Ishikawa (cell line): ENCODE results near the gene FAM20C.

ENCODE experiments used
- CEBPB ChIP-seq: IDR thresholded peaks from 2 replicates; pipeline ENCODE4 v1.6.1; 2012
- CREB1 ChIP-seq: IDR thresholded peaks from 2 replicates; pipeline ENCODE4 v1.6.1; 2012; ENCODE audit warnings: low read depth
- EGR1 ChIP-seq: IDR thresholded peaks from 2 replicates; pipeline ENCODE4 v1.6.1; 2012
- EP300 ChIP-seq: IDR thresholded peaks from 2 replicates; pipeline ENCODE4 v1.6.1; 2012; ENCODE audit warnings: borderline replicate concordance
- FOXM1 ChIP-seq: IDR thresholded peaks from 2 replicates; pipeline ENCODE4 v1.6.1; 2012; ENCODE audit warnings: low read depth, borderline replicate concordance
- NFIC ChIP-seq: IDR thresholded peaks from 2 replicates; pipeline ENCODE4 v1.6.1; 2012
- RAD21 ChIP-seq: IDR thresholded peaks from 2 replicates; pipeline ENCODE4 v1.6.1; 2012; ENCODE audit warnings: low read depth
- TAF1 ChIP-seq: IDR thresholded peaks from 2 replicates; pipeline ENCODE4 v1.6.1; 2012; ENCODE audit warnings: low read depth, mild to moderate bottlenecking
- TCF12 ChIP-seq: IDR thresholded peaks from 2 replicates; pipeline ENCODE4 v1.6.1; 2012; ENCODE audit warnings: low read depth
- TEAD4 ChIP-seq: IDR thresholded peaks from 2 replicates; pipeline ENCODE4 v1.6.1; 2012
- YY1 ChIP-seq: IDR thresholded peaks from 2 replicates; pipeline ENCODE4 v1.6.1; 2012; ENCODE audit warnings: low read depth
- ZBTB7A ChIP-seq: IDR thresholded peaks from 2 replicates; pipeline ENCODE4 v1.6.1; 2012; ENCODE audit warnings: low read depth
- TF ChIP-seq, protein P1 (sequence below): IDR thresholded peaks from 2 replicates; pipeline ENCODE4 v1.6.1; 2012
- TF ChIP-seq, protein P2 (sequence below): IDR thresholded peaks from 2 replicates; pipeline ENCODE4 v1.6.1; 2012
- TF ChIP-seq, protein P3 (sequence below): IDR thresholded peaks from 2 replicates; pipeline ENCODE4 v1.6.1; 2012; ENCODE audit warnings: low read depth, mild to moderate bottlenecking

FAM20C gene

DNA sequence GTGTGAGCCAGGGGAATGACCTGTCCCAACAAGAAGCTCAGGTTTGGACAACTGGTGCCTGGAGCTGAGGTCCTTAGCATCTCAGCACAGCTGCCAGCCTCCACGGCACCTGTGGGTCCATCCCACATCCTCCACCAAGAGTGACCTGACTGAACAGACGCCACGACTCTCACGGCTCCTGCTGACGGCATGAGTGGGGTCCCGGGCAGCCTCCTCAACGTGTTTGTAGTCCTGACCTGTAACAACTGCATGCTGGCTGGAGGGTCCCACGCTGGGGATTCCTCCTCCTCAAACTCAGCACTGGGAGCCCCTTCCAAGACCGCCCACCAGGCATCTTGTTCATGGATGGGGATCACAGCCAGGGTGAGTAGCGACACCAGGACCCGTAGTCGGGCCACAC is 36.2 kb downstream of the FAM20C start:
- TF ChIP-seq EGR1 (no peak), EP300 (no peak), NFIC (no peak), TEAD4 (no peak), ZBTB7A (no peak), YY1 (no peak), TAF1 (no peak)
- TF ChIP-seq, protein P1, sequence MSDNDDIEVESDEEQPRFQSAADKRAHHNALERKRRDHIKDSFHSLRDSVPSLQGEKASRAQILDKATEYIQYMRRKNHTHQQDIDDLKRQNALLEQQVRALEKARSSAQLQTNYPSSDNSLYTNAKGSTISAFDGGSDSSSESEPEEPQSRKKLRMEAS: no peak

DNA sequence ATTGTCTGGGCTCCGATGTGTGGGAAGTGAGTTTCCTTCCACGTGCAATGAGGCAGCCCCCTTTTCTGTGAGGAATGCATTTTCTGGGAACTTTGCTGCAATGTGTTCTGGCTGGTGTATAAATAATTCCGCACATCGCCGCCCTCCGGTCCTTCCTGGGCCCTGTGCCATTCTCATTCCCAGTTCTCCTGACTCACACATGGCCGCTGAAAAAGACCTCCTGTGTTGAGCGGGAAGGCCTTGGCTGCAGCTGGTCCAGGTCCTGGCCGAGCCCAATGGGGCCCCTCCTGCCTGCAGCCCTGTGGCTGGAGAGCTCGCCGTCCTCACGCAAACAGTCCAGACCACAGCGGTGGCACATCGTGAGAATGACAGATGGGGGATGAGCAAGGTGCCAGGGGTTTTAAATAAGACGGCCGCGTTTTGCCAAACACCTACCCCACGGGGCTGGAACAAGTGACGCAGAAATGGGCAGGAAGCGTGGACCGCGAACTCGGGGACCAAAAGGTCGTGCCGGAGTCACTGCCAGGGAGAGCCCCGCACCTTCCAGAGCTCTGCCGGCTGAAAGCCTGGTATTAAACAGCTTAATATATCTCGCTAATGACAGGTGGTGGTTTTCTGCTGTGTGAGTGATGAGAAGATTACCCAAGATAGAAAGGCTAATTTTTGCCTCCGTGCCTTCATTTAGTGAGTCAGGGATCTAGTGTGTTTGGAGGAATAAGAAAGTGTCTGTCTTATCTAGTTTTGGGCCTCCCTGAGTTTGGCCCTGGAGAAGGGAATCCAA is 37.0 kb downstream of the FAM20C start:
- TF ChIP-seq, protein P1: no peak
- TF ChIP-seq RAD21 (no peak), FOXM1 (no peak), TCF12 (no peak), CEBPB (no peak), ZBTB7A (no peak), YY1 (no peak), CREB1 (no peak), EP300 (no peak), TEAD4 (no peak), TAF1 (no peak), EGR1 (no peak), NFIC (no peak)
- TF ChIP-seq, protein P2, sequence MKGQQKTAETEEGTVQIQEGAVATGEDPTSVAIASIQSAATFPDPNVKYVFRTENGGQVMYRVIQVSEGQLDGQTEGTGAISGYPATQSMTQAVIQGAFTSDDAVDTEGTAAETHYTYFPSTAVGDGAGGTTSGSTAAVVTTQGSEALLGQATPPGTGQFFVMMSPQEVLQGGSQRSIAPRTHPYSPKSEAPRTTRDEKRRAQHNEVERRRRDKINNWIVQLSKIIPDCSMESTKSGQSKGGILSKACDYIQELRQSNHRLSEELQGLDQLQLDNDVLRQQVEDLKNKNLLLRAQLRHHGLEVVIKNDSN: no peak
- TF ChIP-seq, protein P3, sequence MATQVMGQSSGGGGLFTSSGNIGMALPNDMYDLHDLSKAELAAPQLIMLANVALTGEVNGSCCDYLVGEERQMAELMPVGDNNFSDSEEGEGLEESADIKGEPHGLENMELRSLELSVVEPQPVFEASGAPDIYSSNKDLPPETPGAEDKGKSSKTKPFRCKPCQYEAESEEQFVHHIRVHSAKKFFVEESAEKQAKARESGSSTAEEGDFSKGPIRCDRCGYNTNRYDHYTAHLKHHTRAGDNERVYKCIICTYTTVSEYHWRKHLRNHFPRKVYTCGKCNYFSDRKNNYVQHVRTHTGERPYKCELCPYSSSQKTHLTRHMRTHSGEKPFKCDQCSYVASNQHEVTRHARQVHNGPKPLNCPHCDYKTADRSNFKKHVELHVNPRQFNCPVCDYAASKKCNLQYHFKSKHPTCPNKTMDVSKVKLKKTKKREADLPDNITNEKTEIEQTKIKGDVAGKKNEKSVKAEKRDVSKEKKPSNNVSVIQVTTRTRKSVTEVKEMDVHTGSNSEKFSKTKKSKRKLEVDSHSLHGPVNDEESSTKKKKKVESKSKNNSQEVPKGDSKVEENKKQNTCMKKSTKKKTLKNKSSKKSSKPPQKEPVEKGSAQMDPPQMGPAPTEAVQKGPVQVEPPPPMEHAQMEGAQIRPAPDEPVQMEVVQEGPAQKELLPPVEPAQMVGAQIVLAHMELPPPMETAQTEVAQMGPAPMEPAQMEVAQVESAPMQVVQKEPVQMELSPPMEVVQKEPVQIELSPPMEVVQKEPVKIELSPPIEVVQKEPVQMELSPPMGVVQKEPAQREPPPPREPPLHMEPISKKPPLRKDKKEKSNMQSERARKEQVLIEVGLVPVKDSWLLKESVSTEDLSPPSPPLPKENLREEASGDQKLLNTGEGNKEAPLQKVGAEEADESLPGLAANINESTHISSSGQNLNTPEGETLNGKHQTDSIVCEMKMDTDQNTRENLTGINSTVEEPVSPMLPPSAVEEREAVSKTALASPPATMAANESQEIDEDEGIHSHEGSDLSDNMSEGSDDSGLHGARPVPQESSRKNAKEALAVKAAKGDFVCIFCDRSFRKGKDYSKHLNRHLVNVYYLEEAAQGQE: no peak

DNA sequence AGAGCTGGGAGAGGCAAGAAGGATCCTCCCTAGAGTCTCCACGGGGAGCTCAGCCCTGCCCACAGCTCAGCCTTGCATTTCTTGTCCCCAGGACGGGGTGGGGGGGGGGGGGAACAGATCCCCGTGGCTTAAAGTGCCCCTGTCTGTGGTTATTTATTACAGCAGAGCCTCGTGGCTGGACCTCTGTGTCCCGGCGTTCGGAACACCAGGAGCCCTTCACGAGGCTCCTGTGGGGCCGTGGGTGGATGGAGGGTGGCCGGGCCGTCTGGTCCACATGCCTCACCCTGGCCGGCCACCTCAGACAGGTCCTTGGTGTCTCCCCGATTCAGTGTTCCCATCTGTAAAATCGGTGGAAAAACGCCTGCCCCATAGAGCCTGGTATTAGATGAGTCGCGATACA is 37.9 kb downstream of the FAM20C start:
- no peak for TF ChIP-seq NFIC
- TF ChIP-seq, protein P1: no peak

DNA sequence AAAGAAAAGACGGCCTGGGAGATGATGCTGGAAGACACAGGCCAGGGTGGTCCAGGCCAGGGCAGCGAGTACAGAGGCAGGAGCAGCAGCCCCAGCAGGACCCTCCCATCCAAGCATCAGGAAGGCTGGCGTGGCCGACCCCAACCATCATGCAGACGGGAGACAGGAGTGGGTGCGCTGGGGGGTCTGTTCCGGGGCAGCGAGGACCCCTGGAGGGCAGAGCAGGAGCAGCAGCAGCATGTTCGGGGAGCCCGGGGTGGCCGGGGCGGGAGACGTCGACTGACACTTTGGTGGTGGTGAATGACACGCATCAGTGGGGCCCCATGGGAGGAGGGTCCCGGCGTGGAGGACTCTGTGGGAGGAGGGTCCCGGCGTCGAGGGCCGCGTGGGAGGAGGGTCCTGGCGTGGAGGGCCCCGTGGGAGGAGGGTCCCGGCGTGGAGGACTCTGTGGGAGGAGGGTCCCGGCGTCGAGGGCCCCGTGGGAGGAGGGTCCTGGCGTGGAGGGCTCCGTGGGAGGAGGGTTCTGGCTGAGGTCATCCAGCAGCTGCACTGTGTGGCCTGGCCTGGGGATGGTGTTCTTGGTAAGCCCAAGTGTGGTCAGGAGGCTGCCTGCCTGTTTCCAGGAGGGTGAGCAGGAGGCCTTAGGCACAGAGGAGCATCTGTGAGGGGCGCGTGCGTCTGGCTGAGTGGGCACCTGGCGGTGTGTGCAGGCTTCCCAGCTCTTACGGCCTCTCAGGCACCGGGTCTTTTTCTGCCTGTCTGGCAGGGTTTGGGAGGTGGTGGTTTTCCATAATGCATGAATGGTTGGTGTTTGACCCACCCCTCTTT is 38.9 kb downstream of the FAM20C start:
- TF ChIP-seq NFIC: no peak

DNA sequence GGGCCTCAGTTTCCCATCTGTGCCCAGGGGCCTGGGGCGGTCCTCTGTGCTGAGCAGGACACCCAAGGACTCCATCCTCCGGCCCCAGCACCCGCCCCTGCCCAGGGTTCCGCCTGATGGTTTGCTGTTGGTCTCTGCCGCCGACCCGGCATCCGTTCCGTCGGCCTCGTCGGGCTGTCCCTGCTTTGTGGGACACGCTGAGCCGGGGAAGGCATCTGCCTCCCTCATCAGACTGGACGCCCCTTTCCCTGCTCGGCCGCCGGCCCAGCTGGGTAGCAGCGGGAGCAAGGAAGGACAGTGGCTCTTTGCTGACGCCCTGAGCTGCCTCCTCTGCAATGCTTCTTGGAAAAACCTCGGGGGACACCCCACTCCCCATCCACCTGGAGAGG is 39.5 kb downstream of the FAM20C start:
- no peak for TF ChIP-seq CEBPB
- TF ChIP-seq CREB1: no peak
- TF ChIP-seq TAF1: no peak
- no peak for TF ChIP-seq RAD21
- no peak for TF ChIP-seq EP300
- no peak for TF ChIP-seq TEAD4
- TF ChIP-seq, protein P1: no peak
- TF ChIP-seq, protein P3: no peak
- TF ChIP-seq EGR1: no peak
